GM12891 (cell line): ENCODE results near the gene MTTP.

Experiments used
- PAX5 ChIP-seq: IDR thresholded peaks from 2 replicates; pipeline ENCODE4 v1.6.1; 2011; ENCODE audit warnings: low read length, moderate library complexity, mild to moderate bottlenecking; ENCODE audit not compliant: insufficient read depth, severe bottlenecking
- POLR2A ChIP-seq: IDR thresholded peaks from 2 replicates; pipeline ENCODE4 v1.6.1; 2011; ENCODE audit warnings: low read depth, low read length, control low read depth
- POLR2AphosphoS5 ChIP-seq: IDR thresholded peaks from 2 replicates; pipeline ENCODE4 v1.6.1; 2011; ENCODE audit warnings: low read depth, low read length, control low read depth
- SPI1 ChIP-seq: IDR thresholded peaks from 2 replicates; pipeline ENCODE4 v1.6.1; 2011; ENCODE audit warnings: low read depth, low read length, control low read depth
- TAF1 ChIP-seq: IDR thresholded peaks from 2 replicates; pipeline ENCODE4 v1.6.1; 2011; ENCODE audit warnings: low read depth, low read length, control low read depth

GRCh38 chr4:99669084-99669483 lies 94.5 kb downstream of the MTTP start:
- TF ChIP-seq POLR2A (no peak), POLR2AphosphoS5 (no peak), TAF1 (no peak), SPI1 (no peak), PAX5 (no peak)
